ENCODE data around the gene FKBP5.
"Not testable (repeated sequence)": the region's sequence is repeated elsewhere in the genome, so short reads cannot be mapped to it uniquely, and the experiment has no call there.

FKBP5 gene

DNA sequence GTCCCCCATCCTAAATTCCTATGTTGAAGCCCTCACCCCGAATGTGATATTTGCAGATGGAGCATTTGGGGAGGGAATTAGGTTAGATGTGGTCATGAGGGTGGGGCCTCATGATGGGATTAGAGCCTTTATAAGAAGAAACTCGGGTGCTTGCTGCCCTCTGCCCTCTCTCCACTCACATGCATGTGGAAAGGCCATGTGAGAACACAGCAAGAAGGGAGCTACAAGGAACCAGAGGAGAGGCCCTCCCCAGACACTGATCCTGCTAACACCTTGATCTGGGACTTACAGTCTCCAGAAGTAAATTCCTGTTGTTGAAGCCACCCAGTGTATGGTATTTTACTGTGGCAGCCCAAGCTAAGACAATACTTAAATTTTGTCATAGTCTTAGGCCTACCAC lies 106.4 kb downstream of the FKBP5 start:
- no peak for DNase-seq

DNA sequence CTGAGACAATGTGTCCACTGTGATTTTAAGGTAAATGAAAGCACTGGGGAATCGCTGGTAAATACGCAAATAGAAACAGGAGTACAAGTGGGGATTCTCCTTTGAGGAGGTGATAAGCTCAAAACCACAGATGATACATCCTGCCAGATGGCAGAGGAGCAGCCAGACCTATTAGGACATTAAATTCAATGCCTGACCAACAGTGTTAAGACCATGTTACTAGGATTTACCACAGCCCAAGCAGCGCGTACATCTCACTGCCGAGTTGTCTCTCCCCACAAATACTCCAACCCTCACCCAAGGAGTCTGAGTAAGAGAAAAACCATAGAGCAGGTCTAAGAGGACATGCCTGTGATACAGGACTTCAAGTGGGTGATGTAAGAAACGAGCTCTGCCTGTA lies 107.1 kb downstream of the FKBP5 start:
- no peak for DNase-seq

- DNase-seq, result no peak
Observed at GRCh38 chr6:35580836-35581235, 107.9 kb downstream of the FKBP5 start.

DNA sequence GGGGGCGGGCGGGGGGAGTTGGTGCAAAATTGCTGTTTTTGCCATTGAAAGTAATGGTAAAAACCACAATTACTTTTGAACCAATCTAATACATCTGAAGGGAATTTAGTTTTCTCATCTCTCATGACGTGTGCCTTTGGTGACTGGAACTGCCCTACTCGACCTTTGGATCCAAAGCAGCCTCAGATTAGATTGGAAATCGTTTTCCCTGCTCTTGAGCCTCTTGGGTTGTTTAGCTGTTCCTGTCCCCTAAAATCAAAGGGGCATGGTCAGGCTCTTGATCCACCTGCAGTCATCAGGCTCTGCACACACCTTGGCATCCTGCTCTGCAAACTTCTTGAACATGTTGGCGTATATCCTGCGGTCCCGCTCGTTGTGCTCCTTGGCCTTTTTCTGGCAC lies 112.0 kb downstream of the FKBP5 start:
- no peak for DNase-seq

GRCh38 chr6:35573495-35574110 lies 115.1 kb downstream of the FKBP5 start:
- no peak for DNase-seq

DNA sequence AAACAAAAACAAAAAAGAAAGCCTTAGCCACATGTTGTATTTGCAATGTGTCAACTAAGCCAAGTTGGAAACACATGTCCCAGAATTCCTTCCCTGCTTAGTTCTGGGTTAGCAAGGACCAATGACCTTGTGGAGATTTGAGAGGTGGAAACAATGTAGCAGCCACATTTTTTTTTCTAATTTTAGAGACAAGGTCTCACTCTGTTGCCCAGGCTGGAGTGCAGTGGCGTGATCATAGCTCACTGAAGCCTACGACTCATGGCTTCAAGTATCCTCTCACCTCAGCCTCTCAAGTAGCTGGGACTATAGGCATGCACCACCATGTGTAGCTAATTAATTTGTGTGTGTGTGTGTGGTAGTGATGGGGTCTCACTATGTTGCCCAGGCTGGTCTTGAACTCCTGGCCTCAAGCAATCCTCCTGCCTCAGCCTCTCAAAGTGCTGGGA lies 117.8 kb downstream of the FKBP5 start:
- DNase-seq, result not testable (repeated sequence)

DNA sequence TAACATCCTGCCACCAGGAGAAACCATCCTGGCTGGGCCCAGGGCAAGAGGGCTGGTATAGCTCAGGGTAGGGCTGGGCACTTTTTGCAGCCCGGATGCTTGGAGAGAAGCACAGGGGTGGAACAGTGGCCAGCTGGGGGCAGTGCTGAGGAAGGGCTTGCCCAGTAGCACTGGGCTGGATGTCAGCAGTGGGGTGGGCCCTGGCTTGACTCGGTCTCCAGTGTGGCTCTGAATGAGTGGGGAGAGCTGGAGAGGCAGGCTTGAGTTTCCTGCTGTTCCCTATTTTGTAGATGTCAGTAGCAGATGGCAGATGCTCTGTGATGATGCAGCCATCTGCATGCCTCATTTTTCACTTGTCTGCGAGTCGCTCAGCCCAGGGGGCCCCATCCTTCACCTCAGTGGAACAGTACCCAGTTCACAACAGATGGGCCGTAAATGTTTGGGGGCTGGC lies 119.7 kb downstream of the FKBP5 start:
- DNase-seq, result peak in 1 of 2 donors; percentile 15

DNA sequence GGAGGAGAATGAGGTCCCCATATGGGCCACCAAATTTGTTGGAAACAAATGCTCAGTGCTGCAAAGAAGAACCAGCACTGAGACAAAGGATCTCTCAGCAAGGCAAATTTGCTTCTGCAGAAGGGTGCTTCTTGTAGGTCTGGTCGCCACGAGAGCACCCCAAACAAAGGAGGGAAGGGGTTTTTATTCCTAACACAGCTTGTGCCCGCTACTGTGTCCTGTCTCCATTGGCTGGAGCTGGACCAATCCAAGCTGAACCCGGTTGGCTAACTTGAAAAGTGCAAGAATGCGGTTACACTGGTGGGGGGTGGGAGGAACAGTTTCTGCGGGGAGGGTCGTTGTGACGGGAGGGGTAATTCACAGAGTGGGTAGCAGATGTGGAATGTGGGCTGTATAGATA lies 121.9 kb downstream of the FKBP5 start:
- DNase-seq, result no peak

GRCh38 chr6:35564733-35565132 lies 124.0 kb downstream of the FKBP5 start:
- no peak for DNase-seq

- DNase-seq, result no peak
Observed at GRCh38 chr6:35562060-35562459, 126.7 kb downstream of the FKBP5 start.

DNA sequence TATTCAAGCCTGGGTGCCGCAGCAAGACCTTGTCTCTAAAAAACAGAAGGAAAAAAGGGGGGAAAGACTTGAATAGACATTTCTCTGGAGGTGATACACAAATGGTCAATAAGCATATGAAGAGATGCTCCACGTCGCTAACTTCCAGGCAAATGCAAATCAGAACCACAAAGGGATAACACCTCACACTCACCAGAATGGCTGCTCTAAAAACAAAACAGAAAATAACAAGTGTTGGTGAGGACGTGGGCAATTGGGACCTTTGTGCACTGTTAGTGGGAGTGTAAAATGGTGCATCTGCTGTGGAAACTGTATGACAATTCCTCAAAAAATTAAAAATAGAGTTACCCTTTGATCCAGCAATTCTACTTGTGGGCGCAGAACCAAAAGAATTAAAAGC lies 127.6 kb downstream of the FKBP5 start:
- no peak for DNase-seq

DNA sequence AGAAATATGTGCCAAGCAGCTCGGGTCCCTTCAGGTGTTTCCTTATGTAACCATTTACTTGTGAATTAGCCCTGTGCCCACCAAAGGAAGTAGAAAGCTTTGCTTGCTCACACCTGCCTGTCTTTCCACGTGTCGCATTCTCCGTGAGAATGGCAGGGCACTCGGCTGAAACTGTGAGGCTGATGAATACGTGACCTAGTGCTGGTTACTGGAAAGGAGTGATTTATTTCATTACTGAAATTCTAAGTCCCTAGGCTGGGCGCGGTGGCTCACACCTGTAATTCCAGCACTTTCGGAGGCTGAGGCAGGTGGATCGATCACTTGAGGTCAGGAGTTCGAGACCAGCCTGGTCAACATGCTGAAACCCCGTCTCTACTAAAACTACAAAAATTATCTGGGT lies 130.1 kb downstream of the FKBP5 start:
- no peak for DNase-seq

- no peak for DNase-seq
Observed at GRCh38 chr6:35557239-35557638, 131.5 kb downstream of the FKBP5 start.

- DNase-seq, result no peak
Observed at GRCh38 chr6:35554811-35555210, 133.9 kb downstream of the FKBP5 start.

- DNase-seq, result no peak
Observed at GRCh38 chr6:35553315-35553714, 135.4 kb downstream of the FKBP5 start.

DNA sequence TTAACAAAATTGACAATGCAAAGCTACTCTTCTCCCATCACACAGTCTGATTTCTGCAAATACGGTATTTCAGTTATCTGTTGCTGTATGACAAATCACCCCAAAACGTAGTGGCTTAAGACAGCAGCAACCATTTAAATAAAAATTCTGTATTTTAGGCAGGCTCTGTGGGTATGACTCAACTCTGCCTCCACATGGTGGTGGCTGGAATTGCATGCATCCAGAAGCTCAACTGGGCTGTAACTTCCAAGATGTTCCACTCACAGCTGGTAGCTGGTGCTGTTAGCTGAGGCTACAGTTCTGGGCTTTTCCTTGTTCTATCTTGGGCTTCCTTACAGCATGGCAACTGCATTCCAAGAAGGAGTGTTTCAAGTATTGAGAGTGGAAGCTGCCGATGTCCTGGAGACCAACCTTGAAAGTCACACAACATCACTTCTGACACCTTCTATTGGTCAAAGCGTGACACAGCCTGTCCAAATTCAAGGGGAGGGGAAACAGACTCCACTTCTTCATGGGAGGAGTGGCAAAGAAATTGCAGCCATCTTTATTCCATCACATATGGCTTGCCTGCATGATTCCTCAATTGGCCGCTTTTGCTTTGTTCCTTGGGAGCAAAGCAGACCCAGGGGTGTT lies 136.3 kb downstream of the FKBP5 start:
- no peak for DNase-seq

GRCh38 chr6:35550437-35550836 lies 138.3 kb downstream of the FKBP5 start:
- DNase-seq, result no peak

GRCh38 chr6:35547676-35548075 lies 141.0 kb downstream of the FKBP5 start:
- DNase-seq, result no peak

DNA sequence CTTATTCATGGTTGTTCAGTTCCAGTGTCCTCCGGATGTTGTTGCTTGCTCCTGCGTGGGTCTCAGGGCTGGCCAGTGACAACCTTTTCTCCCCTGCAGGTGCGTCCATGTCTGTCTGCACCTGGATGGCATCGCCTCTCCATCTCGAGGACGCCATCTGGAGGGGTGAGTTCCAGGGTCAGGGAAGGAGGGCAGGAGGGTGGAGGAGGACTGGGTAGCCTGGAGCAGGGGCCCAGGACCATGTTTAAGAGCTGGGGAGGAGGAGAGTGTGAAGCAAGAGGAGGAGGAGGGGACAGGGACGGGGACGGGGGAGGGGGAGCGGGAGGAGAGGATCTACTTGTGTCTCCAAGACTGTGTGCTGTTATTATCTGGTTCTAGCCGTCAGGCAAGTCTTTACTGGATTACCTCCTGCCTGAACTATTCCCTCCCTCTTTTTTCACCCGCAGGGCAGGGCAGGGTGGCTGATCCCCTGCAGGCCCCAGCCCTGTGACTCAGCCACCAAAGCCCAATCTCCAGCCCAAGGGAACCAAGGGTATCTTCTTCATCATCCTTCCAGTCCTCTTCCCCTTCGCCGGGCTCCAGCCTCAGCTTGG lies 143.8 kb downstream of the FKBP5 start:
- no peak for DNase-seq

GRCh38 chr6:35543459-35544193 lies 145.1 kb downstream of the FKBP5 start:
- no peak for DNase-seq

DNA sequence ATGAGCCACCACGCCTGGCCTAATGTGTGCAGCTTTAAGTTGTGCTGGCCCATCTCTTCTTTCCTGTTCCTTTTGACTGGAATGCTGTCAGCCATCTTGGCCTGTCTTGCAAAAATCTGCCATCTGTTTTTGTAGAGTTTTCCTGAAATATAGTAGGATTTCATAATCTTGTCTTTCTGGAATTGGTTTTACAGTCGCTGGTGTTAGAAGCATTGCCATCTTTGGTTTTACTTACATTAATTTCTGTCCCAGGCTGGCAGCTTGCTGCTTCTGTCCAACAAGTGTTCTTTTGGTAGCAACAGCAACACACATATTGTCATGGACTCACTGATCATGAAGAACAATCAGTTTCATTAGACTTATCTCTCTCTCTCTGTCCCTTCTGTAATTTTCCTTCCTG lies 146.9 kb downstream of the FKBP5 start:
- DNase-seq, result no peak

DNA sequence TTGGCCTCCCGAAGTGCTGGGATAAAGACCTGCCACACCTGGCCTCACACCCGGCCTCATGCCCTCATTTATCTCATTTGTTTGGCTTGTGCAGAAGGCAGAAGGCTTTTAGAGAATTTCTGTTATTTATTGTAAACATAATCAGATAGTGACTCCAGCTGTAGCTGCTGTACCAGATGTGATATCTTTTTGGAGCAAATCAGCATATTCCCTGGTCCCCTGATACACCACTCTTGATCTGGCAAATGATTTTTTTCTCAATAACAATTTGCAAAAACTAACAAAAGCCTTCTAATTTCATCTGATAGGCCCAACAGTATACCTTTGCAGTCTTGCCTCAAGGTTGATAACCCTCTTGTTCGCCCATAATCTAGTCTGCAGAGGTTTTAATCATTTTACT lies 149.5 kb downstream of the FKBP5 start:
- no peak for DNase-seq

- DNase-seq, result not testable (repeated sequence)
Observed at GRCh38 chr6:35535847-35536246, 152.9 kb downstream of the FKBP5 start.

All from hippocampal formation (tissue), 2 donors.